Nephron (organoid): ENCODE data around the gene FTCD.

Experiments used
- H3K27ac Mint-ChIP-seq, 3 experiments: 2 replicates each; pipeline ENCODE4 v1.8.0; 2020; ENCODE audit warnings: mixed read lengths in 3 of 3, mild to moderate bottlenecking in 2 of 3, moderate library complexity in 1 of 3
- H3K27me3 Mint-ChIP-seq: 2 replicates; pipeline ENCODE4 v1.8.0; 2021; ENCODE audit warnings: low read depth, mild to moderate bottlenecking, moderate library complexity, mixed read lengths
- H3K36me3 Mint-ChIP-seq: 2 replicates; pipeline ENCODE4 v1.8.0; 2020; ENCODE audit warnings: low read depth, mixed read lengths
- H3K4me1 Mint-ChIP-seq: 2 replicates; pipeline ENCODE4 v1.8.0; 2020; ENCODE audit warnings: mixed read lengths
- H3K4me3 Mint-ChIP-seq, 3 experiments: 2 replicates each; pipeline ENCODE4 v1.8.0; 2020; ENCODE audit warnings: mild to moderate bottlenecking in 3 of 3, mixed read lengths in 3 of 3, moderate library complexity in 2 of 3
- H3K9me3 Mint-ChIP-seq: 2 replicates; pipeline ENCODE4 v1.8.0; 2020; ENCODE audit warnings: mixed read lengths
- TF ChIP-seq, protein P1 (sequence below), 3 experiments: fragments of 200-600 bp; sonication (generic); IDR thresholded peaks; one replicate each; pipeline ENCODE4 v1.5.0; 2021; ENCODE audit warnings: antibody characterized with exemption in 3 of 3; ENCODE audit not compliant: unreplicated experiment in 3 of 3

Gene FTCD

GRCh38 chr21:46124926-46125845 lies 30.2 kb downstream of the FTCD start:
- Mint-ChIP-seq H3K4me1 (peaks cover 9% of the 10 kb centered on the region), H3K36me3 (peaks cover 26% of the 10 kb centered on the region), H3K9me3 (no peaks in the 10 kb centered on the region), H3K27me3 (no peaks in the 10 kb centered on the region), H3K27ac (no peak overlapping the region), H3K4me3 (no peak overlapping the region)
- TF ChIP-seq, protein P1, sequence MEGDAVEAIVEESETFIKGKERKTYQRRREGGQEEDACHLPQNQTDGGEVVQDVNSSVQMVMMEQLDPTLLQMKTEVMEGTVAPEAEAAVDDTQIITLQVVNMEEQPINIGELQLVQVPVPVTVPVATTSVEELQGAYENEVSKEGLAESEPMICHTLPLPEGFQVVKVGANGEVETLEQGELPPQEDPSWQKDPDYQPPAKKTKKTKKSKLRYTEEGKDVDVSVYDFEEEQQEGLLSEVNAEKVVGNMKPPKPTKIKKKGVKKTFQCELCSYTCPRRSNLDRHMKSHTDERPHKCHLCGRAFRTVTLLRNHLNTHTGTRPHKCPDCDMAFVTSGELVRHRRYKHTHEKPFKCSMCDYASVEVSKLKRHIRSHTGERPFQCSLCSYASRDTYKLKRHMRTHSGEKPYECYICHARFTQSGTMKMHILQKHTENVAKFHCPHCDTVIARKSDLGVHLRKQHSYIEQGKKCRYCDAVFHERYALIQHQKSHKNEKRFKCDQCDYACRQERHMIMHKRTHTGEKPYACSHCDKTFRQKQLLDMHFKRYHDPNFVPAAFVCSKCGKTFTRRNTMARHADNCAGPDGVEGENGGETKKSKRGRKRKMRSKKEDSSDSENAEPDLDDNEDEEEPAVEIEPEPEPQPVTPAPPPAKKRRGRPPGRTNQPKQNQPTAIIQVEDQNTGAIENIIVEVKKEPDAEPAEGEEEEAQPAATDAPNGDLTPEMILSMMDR (IDR thresholded peaks at IDR 0.05; ENCODE audit: unreplicated experiment in 3 of 3): no peak

GRCh38 chr21:46124083-46124925 lies 31.1 kb downstream of the FTCD start:
- Mint-ChIP-seq H3K9me3 (no peaks in the 10 kb centered on the region), H3K27me3 (no peaks in the 10 kb centered on the region), H3K27ac (no peak overlapping the region), H3K4me3 (no peak overlapping the region), H3K4me1 (peaks cover 9% of the 10 kb centered on the region), H3K36me3 (peaks cover 26% of the 10 kb centered on the region)
- TF ChIP-seq, protein P1 (IDR thresholded peaks at IDR 0.05; ENCODE audit: unreplicated experiment in 3 of 3): no peak

GRCh38 chr21:46122758-46123683 lies 32.4 kb downstream of the FTCD start:
- peaks cover 25% of the 10 kb centered on the region for H3K36me3 Mint-ChIP-seq
- no peak overlapping the region for H3K4me3 Mint-ChIP-seq
- peaks cover 4% of the 10 kb centered on the region for H3K4me1 Mint-ChIP-seq
- H3K9me3 Mint-ChIP-seq: no peaks in the 10 kb centered on the region
- no peak overlapping the region for H3K27ac Mint-ChIP-seq
- no peaks in the 10 kb centered on the region for H3K27me3 Mint-ChIP-seq
- TF ChIP-seq, protein P1 (IDR thresholded peaks at IDR 0.05; ENCODE audit: unreplicated experiment in 3 of 3): no peak

GRCh38 chr21:46122237-46122671 lies 33.1 kb downstream of the FTCD start:
- Mint-ChIP-seq H3K4me3 (no peak overlapping the region), H3K4me1 (no peaks in the 10 kb centered on the region), H3K9me3 (no peaks in the 10 kb centered on the region), H3K36me3 (peaks cover 21% of the 10 kb centered on the region), H3K27ac (no peak overlapping the region), H3K27me3 (no peaks in the 10 kb centered on the region)
- TF ChIP-seq, protein P1 (IDR thresholded peaks at IDR 0.05; ENCODE audit: unreplicated experiment in 3 of 3): no peak
